ENCODE results near the gene PGA3.
"Not testable (repeated sequence)": the region's sequence is repeated elsewhere in the genome, so short reads cannot be mapped to it uniquely, and the experiment has no call there.

Gene PGA3

DNA sequence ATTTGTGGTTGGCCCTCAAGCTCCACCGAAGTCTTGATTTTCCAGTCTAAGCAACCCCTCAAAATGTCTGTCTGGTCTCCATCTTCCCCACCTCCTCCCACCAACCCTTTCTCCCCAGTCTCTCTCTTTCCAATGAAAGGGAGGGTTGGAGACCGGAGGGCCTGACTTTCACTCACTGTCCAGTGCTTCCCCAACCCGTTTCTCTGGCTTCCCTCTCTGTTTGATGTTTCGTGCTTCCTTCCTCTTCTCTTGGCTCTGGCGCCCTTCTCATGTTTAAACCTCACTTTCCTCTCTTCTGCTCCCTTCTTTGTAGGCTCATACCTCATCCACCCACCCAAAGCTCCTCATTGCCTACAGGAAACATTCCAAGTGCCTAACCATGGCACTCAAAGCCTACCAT is 31.0 kb upstream of the PGA3 start:
- no peak for DNase-seq

DNA sequence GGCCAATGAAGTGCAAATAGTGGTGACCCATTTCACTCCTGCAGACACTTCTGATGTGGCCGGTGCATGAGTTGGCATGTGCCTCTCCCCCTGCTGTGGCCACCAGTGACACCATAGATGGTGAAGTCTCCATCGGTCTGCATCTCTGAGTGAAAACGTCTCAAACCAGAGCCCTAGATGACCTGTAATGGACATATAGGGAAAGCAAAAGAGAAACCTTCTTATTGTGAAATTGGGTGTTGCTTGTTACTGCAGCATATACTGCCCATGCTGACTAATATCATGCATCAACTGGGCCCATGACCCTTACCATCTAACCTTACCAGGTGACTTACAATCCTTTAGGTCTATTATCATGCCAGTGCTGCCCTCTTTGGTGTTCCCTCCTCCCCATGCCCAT is 30.4 kb upstream of the PGA3 start:
- no peak for DNase-seq

DNA sequence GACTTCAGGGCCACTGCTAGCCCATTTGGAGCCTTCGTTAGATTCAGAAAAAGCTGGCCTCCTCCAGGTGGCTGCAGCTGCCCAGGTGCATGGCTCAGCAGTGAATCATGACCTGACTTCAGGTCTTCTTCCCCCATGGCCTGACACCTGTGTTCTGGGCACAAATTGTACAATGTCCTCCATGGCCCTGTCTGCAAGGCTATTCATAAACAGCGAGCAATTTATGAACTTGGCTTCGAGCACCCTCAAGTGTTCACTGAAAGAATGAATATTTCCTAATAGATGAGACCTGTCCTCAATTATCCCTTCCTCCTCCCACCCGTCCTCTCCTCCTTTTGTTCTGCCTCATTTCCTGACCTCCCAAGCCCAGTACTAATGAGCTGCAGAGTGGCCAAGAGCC is 29.9 kb upstream of the PGA3 start:
- DNase-seq, result peak; percentile 18

DNA sequence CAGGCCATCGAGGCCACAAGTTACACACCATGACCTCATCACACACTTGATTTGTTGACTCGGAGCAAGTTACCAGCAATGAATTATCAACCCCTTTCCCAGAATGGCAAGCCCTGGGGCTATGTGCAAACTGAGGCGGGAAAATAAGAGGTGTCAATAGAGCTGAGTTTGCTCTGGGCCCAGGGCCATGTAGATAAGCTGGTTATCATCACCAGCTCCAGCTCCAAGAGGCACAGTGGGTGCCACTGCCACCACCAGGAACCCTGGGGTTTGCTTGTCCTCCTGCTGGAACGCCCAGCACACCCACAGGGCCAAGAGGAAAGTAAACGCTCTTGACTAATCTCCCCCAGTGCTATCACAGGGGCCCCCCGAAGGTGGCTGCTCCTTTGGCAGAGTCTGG is 29.0 kb upstream of the PGA3 start:
- no peak for DNase-seq

DNA sequence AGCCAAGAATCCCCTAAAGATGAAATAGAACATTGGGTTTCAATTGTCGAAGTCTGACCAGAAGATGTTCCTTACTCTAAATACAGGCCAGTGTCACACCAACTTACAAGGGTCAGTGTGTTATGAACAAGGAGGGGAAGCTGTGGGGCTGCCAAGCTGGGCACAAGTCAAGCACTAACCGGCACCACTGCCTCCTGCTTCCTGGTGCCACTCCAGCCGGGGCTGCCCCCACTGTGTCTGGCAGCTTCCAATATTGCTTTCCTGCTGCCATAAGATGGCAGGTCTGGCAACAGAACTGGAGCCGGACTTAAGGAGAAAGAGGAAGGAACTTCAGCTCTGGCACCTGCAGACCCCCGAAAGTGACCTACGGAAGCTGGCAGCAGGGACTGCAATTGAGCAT is 28.4 kb upstream of the PGA3 start:
- DNase-seq, result no peak

DNA sequence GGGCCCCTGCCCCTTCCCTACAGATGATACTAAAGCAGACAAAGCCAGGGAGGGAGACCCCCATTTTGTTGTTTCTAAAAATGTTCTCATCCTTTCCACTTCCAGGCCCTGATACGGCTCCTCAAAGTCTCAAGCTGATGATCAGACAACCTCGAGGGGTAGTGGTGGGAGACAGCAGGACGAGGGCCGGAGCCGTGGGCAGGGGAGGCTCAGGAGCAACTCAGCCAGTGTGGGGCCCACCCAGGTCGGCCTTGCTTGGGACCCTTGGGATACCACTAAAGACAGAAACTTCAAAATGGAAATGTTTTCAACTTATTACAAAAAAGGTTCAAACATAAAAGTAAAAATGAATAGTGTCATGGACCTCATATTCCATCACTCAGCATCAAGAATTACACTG is 26.9 kb upstream of the PGA3 start:
- DNase-seq, result no peak

DNA sequence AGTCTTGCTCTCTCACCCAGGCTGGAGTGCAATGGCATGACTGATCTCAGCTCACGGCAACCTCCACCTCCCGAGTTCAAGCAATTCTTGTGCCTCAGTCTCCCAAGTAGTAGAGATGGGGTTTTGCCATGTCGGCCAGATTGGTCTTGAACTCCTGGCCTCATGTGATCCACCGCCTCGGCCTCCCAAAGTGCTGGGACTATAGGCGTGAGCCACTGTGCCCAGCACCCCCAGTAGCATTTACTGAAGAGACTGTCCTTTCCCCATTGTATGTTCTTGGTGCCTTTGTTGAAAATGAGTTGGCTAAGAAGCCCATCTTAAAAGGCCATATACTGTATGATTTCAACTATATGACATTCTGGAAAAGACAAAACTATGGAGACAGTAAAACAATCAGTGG is 23.1 kb upstream of the PGA3 start:
- DNase-seq, result not testable (repeated sequence)

DNA sequence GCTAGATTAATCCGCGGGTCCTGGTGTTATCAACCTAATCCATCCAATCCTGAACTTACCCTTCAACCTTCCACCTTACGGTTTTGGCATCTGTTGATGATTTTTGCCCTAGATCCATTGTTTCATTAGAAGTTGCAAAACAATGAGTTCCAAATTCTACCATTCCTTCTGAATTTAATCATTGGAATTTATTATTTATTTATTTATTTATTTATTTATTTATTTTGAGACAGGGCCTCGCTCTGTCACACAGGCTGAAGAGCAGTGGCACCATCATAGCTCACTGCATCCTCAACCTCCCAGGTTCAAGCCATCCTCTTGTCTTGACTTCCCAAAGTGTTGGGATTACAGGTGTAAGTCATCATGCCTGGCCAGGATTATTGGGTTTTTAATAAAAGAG is 21.8 kb upstream of the PGA3 start:
- DNase-seq, result no peak

DNA sequence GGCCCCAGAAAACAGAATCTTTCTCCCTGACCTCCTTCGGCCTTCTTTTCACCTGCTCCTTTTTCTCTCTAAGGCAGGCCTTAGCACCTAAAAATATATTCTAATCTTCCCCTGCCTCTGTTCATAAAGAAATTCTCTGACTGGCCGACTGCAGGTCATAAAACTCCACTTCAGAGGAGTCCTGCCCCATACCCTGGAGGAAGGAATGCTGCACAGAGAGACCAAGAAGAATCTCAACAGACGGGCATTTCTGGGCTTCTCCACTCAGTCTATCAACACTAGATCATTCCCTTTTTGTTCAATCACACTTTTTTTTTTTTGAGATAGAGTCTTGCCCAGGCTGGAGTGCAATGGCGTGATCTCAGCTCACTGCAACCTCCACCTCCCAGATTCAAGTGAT is 19.7 kb upstream of the PGA3 start:
- no peak for DNase-seq

DNA sequence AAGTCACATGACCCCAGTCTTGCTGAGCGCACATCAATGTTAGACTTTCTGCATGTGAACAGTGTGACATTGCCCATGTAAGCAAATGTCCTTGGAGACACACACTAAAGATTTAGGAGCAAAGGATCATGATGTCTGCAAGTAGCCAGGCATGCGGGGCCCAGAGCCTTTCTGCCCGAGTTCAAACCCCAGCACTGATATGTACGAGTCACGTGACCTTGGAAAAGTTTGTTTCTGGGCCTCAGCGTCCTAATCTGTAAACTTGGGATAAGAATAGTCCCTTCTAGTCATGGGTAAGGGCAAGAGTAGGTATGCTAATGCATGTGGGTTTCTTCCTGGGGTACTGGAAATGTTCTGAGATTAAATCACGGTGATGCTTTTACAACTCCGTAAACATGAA is 16.8 kb upstream of the PGA3 start:
- no peak for DNase-seq

DNA sequence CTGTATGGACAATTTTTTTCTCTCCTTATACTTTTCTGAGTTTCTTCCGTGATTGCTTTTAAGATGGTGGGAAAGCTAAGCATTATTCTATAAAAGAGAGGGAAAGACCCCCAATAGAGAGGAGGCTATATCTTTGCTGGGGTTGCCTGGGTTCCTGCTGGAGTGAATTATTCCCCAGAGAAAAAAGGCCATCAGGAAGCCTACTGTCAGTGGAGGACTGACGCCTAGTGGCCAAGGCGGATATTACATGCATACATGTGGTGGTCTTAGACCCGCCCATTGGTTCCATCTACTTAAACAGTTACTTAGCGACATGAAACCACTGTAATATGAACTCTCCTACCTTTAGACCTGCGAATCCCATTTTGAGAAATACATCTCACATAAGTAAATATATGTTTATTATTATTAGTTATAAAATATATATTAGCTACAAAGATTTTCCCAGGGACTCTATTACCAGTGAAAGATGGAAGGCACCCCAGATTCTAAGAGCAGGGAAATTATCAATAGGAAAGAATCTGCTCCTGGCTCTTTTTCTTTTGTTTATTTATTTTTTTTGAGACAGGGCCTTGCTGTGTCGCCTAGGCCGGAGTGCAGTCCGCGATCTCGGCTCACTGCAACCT is 15.7 kb upstream of the PGA3 start:
- DNase-seq, result peak; percentile 73

DNA sequence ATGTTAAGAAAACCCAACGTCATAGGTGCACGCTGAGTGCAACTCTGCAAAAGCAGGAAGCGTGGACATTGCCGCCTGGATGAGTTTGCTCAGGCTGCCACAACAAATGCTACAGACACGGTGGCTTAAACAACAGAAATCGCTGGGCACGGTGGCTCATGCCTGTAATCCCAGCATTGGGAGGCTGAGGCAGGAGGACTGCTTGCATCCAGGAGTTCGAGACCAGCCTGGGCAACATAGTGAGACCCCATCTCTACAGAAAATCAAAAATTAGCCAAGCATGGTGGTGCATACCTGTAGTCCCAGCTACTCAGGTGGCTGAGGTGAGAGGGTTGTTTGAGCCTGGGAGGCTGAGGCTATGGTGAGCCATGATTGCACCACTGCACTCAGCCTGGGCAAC is 13.4 kb upstream of the PGA3 start:
- DNase-seq, result no peak

DNA sequence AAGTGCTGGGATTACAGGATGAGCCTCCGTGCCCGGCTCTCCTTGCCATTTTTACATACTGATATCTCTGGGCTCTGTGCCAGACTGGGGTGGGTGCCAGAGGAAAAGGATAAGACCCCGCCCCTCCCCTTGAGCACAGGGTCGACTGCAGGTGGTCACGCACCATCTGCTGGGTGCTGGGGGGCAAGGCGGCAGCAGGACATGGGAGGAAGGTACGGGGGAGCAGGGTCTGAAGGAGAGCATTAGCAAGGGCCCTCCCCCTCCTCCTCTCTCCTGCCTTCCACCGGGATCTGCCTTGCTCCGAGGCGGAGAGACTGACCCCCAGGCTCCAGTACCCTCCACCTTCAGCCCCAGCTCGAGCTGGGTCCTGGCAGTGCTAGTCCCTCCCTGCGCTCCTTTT is 9.7 kb upstream of the PGA3 start:
- no peak for DNase-seq

DNA sequence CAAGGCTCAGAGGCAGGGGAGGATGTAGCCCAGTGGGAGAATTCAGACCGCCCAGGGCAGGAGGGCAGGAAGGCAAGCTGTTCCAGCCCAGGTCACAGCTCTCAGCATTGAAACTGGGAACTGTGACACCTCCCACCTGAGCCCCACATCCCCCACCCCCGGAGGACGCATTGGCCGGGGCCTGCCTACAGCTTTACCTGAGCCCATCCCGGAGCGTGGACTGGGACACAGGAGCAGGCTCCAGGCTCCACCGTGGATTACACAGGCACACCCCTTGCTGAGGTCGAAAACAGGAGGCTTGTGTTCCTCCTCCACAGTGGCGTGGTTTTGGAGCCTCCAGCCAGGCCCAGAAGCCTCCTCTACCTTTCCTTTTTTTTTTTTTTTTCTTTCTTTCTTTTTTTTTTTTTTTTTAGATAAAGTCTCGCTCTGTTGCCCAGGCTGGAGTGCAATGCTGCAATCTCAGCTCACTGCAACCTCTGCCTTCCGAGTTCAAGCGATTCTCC is 9.1 kb upstream of the PGA3 start:
- no peak for DNase-seq

DNA sequence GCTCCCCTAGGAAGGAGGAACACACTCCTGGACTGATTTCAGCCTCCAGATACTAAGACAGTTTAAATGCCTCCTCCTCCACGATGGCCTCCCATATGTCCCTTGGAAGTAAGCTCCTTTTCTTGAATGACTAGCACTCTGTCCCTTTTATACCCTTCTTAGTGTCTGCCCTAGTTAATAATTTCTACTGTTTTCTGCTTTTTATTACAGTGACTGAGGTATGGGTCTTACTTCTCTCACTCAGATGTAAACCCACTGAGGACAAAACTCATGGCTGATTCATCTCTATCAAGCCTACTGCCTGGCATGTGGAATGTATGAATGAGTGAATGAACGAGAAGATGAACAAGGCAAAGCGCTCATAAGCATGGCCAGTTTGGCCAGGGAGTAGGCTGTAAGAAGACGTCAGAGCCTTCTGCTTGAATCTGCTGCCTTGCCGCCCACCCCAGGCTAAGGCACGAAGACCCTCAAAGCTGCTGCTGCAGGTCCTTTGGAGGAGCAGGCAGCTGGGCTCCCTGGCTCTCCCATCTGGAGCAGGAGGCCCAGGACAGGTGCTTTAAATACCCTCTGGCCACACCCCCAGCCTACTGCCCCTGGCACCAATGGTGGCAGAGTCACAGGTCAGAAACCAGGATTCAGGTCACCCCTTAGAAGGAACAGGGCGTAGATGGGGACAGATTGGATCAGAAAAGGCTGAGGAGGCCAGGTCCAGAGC is 8.2 kb upstream of the PGA3 start:
- no peak for DNase-seq

DNA sequence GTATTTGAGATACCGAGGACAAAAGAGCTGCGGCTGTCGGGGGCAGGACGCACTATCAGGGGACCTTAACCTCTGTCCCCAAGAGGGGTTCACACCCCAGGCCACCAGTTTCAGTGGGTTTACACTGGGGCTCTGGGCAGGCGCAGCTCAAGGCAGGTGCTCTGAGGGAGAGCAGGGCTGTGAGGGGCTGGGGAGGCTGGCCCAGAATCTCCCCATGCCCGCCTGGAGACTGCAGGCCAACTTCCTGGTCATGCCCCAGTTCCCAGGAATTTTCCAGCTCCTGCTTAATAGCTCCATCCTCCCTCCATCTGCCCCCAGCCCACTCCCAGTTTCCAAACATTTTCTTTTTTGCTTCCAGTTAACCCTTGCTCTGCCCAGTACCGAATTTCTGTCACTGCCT is 7.6 kb upstream of the PGA3 start:
- DNase-seq, result no peak

DNA sequence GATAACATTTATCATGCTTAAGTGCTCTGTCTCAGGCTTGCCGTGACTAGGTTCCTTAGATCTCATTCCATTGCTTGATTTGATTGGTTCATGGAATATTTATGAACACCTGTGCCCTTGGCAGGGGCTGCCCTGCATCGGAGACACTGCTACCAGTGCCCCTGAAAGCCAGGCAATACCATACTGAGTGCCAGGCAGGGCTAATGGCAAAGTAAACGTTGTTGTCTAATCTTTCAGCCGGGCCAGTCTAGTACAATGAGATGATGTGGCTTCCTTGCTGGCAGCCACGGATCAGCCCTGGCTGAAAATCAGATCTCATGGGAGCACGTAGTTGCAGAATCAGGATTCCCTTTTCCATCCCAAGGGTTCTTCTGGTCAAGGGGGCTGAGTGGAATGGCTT is 5.0 kb upstream of the PGA3 start:
- DNase-seq, result no peak

DNA sequence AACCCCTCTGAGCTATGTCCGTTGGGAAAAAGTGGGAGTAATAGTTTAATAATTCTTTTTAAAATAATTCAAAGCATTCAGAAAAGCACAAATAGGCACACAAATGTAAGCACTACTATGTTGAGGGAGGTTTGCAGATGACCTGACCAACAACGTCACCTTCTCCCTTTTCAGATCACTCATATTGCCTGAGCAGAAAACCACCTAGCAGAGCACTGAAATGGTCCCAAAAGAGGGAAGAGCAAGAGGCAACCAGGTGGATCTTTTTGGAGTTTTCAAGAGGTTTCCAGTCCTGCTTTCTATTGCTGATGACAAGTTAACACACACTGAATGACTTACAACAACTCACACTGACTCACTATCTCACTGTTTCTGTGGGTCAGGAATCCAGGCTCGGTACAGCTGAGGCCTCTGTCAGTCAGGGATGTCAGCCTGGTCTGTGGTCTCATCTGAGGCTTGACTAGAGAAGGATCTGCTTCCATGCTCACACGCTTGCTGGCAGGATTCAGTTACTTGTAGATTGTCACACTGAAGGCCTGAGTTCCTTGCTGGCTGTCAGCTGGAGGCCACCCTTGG is 4.3 kb upstream of the PGA3 start:
- DNase-seq, result no peak

DNA sequence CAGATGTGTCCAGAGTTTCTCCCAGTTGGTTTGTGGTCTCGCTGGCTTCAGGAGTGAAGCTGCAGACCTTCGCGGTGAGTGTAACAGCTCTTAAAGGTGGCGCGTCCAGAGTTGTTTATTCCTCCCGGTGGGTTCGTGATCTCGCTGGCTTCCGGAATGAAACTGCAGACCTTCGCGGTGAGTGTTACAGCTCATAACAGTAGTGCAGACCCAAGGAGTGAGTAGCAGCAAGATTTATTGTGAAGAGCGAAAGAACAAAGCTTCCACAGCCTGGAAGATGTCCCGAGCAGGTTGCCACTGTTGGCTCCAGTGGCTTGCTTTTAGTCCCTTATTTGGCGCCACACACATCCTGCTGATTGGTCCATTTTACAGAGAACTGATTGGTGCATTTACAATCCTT is 1.8 kb upstream of the PGA3 start:
- no peak for DNase-seq

DNA sequence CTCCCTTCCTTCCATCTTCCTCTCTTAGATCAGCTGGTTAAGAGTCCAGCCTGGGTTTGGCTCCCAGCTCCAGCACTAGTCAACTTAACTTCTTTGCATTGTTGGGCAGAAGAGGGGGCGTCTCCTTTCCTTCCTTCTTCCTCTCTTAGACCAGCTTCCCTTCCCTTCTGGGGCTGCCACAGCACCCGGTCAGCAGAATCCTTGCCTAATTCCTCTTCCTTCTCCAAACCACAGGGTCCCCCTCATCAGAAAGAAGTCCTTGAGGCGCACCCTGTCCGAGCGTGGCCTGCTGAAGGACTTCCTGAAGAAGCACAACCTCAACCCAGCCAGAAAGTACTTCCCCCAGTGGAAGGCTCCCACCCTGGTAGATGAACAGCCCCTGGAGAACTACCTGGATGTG is 558 bp downstream of the PGA3 start:
- DNase-seq, result not testable (repeated sequence)

DNA sequence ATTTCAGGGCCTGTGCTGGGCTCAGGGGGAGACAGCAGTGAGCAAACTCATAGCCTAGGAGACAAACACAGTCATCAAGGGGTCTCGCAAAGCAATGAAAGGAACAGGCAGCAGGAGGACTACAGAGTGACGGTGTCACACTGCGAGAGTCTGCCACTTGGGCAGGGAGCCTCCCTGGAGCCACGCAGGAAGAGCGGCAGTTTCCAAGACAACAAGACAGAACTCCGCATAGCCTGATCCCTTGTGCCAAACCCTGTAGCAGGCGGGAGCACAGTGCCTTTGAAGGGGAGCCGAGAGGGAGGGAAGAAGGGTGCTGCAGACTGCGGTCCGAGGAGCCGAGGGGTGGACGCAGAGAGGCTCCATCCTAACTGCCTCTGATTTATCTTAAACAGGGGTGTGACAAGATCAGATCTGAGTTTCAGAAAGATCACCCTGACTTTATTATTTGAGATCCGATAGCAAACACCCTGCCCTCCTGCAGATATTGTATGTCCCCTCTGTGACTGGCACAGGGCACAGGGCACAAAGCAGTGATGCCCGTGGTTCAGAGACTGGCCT is 1.3 kb downstream of the PGA3 start:
- not testable (repeated sequence) for DNase-seq

DNA sequence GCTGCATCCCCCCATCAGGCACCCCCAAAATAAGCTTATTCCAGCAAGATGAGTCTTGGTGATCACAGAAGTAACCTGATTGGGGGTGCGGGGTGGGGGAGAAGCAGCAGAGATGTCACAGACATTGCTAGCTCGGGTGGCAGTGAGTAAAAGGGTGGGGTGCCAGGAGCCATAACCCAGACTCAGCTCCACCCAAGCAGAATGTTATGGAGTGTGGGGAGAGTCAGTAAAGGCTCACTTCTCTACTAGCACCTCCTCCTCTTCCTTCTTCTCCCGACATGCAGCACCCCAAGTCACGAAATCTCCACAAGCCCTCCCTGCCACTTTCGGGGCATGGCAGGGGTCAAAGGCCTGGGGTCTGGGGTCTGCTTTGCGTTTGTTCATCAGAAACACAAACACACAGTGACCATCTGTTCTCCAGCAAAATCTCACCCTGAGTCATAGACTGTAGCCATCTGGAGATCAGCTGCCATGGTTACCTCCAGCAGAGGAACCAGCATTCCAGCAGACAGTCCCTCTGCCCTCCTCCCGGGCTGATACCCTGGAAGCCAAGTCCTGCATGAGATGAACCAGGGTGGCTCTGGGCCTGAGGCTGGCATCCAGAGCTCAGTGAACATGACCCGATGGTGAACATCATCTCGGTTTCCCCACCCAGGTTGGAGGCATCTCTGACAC is 4.5 kb downstream of the PGA3 start:
- DNase-seq, result not testable (repeated sequence)

DNA sequence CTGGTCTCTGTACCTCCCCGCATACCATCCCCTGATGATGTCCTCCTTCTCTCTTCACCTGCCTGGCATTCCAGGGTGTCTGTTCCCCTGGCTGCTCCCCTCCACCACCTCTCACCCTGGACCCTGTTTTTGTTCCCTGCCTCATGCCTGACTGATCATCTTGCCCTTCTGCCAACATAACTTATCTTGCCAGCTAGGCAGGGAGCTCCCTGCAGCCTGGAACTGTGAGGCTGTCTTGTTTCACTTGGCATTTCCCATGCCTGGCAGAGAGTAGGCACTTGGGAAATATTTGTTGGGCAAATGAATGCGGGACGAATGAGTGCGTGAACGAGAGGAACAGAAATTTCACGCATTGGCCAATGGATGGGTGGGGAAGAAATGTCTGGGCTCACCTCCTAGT is 7.3 kb downstream of the PGA3 start:
- DNase-seq, result not testable (repeated sequence)

Measured in fibroblast of upper back skin (primary cell).